ENCODE data around the gene ETV3L. TPM values are rescaled to one million over a fixed set of nuclear protein-coding genes. Genes with fewer than 3 reads are reported as not detected.

The ETV3L gene
- total RNA-seq, 4 donors from 2014 or later: not detected

DNA sequence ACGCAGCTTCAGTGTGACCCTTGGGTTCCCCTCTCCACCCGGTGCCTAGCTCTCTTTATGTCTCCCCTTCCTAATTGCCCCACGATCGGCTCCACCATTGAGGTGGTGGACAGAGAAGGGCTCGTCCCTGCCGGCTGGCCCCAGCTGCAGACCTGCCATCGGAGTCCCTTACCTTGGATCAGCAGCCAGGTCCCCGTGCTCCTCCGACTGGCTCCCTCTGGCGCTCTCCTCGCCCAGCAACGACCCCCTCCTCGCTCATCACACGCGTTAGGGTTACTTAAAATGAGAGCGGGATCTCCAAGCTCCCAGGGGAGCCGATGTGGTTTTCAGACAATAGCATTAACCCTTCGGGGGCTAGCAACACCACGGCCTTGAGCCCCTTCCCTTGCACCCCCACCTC is 8.1 kb upstream of the ETV3L start:
- Histone ChIP-seq H3K27me3 (no peaks in the 10 kb centered on the region), H3K27ac (no peak overlapping the region), H3K36me3 (no peaks in the 10 kb centered on the region), H3K9me3 (no peaks in the 10 kb centered on the region), H3K4me1 (no peaks in the 10 kb centered on the region), H3K4me3 (no peak overlapping the region)
- no peak for TF ChIP-seq POLR2A (IDR thresholded peaks at IDR 0.05)
- TF ChIP-seq, protein P1, sequence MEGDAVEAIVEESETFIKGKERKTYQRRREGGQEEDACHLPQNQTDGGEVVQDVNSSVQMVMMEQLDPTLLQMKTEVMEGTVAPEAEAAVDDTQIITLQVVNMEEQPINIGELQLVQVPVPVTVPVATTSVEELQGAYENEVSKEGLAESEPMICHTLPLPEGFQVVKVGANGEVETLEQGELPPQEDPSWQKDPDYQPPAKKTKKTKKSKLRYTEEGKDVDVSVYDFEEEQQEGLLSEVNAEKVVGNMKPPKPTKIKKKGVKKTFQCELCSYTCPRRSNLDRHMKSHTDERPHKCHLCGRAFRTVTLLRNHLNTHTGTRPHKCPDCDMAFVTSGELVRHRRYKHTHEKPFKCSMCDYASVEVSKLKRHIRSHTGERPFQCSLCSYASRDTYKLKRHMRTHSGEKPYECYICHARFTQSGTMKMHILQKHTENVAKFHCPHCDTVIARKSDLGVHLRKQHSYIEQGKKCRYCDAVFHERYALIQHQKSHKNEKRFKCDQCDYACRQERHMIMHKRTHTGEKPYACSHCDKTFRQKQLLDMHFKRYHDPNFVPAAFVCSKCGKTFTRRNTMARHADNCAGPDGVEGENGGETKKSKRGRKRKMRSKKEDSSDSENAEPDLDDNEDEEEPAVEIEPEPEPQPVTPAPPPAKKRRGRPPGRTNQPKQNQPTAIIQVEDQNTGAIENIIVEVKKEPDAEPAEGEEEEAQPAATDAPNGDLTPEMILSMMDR (IDR thresholded peaks at IDR 0.05): no peak
- peak in 1 of 3 donors; percentile 34 for DNase-seq

DNA sequence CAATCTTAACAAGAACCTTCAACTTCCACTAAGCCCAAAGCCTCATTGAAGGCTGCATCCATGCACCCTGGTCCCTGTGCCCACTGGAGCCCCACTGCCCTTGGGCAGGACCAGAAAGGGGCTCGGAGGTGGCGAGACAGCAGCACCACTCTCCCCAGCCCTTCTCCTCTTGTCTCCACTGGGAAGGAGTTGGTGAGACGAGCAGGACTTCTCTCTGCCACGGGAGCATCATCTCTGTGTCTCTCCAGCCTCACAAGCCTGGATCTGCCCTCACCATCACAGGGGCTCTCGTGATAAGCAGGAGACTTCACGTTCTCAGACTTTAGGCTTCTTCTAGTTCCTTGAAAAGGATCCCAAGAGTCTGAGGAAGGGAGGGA is 7.2 kb upstream of the ETV3L start:
- H3K36me3 ChIP-seq: no peaks in the 10 kb centered on the region
- DNase-seq: no peak
- H3K27ac ChIP-seq: no peak overlapping the region
- H3K9me3 ChIP-seq: no peaks in the 10 kb centered on the region
- H3K4me1 ChIP-seq: no peaks in the 10 kb centered on the region
- H3K27me3 ChIP-seq: no peaks in the 10 kb centered on the region
- no peak for TF ChIP-seq POLR2A (IDR thresholded peaks at IDR 0.05)
- TF ChIP-seq, protein P1 (IDR thresholded peaks at IDR 0.05): no peak
- H3K4me3 ChIP-seq: no peak overlapping the region

DNA sequence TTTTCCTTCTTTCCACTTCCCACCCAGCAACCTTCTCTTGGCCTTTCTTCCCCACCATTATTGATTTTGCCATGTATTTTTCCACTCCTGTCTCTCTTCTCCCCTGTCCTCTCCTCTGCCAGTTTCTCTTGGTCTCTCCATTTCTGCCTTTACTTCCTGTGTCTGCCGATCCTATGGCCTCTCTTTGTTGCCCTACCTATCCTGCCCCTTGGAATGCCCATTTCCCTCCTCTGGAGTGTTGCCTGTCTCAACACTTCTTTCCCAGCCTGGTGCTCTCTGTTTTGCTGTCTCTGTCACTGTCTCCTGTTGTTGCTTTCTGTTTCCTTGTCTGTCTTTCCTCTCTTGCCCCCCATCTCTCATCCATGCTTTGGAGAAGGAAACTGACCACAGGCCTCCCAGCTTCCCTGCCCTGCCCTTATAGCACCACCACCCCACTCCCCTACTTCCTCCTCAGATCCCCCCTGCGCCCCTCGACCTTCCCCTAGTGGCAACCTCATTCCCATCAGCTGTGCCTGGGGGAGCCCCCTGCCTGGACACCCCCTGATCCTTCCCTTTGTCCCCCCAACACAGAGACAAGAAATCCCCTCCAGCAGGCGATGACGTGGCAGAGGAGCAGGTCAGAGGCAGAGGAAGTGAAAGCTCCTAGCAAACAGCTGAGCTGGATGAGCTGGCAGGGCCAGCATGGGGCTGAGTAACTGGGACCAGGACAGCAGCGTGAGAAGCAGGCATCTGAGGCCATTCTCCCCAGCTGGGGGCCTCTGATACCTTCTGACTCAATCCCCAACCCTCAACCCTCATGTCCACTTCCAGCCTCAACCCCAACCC is 6.6 kb upstream of the ETV3L start:
- H3K27me3 ChIP-seq: no peaks in the 10 kb centered on the region
- H3K36me3 ChIP-seq: no peaks in the 10 kb centered on the region
- DNase-seq: peak in 2 of 3 donors; percentile 31 to 53
- no peak overlapping the region for H3K4me3 ChIP-seq
- TF ChIP-seq, protein P1 (IDR thresholded peaks at IDR 0.05): no peak
- no peak for TF ChIP-seq POLR2A (IDR thresholded peaks at IDR 0.05)
- H3K27ac ChIP-seq: no peak overlapping the region
- H3K9me3 ChIP-seq: no peaks in the 10 kb centered on the region
- no peaks in the 10 kb centered on the region for H3K4me1 ChIP-seq

DNA sequence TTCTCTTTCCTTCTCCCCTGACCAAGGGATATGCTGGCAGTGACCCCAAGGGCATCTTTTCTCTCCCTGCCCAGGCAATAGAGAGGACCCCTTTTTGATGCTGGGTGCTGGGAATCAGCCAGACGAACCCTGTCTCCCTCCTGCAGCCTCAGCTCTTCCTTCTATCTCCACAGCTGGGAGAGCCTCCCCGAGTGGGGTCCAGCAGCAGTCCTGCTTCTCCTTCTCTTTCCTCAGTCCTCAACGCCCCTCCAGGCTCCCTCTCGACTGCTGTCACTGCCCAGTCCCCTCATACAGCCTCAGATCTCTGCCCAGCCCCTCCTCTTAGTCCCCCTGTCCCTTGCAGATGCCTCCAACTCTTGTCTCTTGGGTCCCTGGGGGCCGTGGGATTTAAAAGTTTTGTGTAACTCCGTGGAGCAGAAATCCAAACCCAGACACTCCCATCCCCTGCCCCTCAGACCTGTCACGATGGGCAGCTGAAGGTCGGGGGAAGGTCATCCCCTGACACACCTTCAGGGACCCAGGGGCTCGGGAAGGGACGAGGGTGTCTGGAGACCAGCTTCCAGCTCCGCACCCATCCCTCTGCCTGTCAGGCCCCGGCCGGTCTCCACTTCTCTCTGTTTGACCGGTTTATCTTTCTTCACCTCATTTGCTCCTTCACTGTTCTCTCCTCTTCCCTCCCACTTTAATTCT is 5.8 kb upstream of the ETV3L start:
- no peak overlapping the region for H3K27ac ChIP-seq
- H3K4me1 ChIP-seq: no peaks in the 10 kb centered on the region
- no peaks in the 10 kb centered on the region for H3K36me3 ChIP-seq
- no peak for TF ChIP-seq POLR2A (IDR thresholded peaks at IDR 0.05)
- TF ChIP-seq, protein P1 (IDR thresholded peaks at IDR 0.05): no peak
- no peaks in the 10 kb centered on the region for H3K27me3 ChIP-seq
- DNase-seq: no peak
- H3K4me3 ChIP-seq: no peak overlapping the region
- no peaks in the 10 kb centered on the region for H3K9me3 ChIP-seq

DNA sequence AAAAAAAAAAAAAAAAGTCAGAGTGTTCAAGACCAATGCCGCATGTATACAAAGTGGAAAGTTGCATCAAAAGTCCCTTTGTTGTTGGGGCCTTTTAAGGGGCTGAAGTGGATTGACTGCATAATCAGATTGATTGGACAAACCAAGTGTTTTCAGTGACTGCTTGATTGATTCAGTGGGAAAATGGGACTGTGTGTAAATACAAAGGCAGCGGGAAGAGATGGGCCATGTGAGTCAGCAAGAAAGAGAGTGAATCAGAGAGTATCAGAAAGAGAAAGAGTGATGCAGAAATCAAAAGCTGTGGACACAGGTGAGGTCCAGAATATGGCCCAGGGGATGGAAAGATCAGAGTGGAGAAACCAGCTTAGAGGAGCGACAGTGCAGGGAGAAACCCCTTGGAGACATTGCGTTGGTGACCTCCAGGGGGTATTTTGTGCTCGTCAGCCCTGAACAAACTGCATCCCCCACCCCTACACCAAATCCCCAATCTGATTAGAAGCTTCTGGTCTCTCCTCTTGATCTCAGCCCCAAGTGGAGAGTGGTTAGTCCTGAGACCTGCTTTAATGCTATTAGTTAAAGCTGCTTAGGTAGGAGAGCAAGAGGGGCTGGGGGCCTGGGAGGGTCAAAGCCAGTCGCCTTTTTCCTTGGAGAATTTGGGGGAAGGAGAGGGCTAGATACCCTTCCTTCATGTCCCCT is 5.1 kb upstream of the ETV3L start:
- Histone ChIP-seq H3K27ac (no peak overlapping the region), H3K9me3 (no peaks in the 10 kb centered on the region), H3K27me3 (no peaks in the 10 kb centered on the region), H3K4me1 (no peaks in the 10 kb centered on the region), H3K36me3 (no peaks in the 10 kb centered on the region), H3K4me3 (no peak overlapping the region)
- no peak for DNase-seq
- TF ChIP-seq, protein P1 (IDR thresholded peaks at IDR 0.05): no peak
- TF ChIP-seq POLR2A (IDR thresholded peaks at IDR 0.05): no peak

All from Peyer's patch (tissue), 4 donors.